Breast epithelium (tissue), 3 donors: Measurements from ENCODE around the gene CDH4.

Experiments
- CTCF ChIP-seq, 3 donors: fragments of 450-650 bp; IDR thresholded peaks; one replicate each; pipeline ENCODE4 v1.5.1; 2016 to 2017; ENCODE audit warnings: antibody characterized with exemption in 3 of 3, mild to moderate bottlenecking in 3 of 3, moderate library complexity in 3 of 3
- POLR2A ChIP-seq: fragments of 450-650 bp; IDR thresholded peaks from one replicate; pipeline ENCODE4 v1.6.1; 2016; ENCODE audit warnings: antibody characterized with exemption, mild to moderate bottlenecking, moderate library complexity
- POLR2AphosphoS5 ChIP-seq, 3 donors: sonication (generic); formaldehyde crosslinking; IDR thresholded peaks; one replicate each; pipeline ENCODE4 v1.6.1; 2017; ENCODE audit warnings: antibody characterized with exemption in 3 of 3

GRCh38 chr20:61872371-61872900 lies 620.4 kb downstream of the CDH4 start:
- TF ChIP-seq CTCF (IDR thresholded peaks at IDR 0.05) = no peak
- TF ChIP-seq POLR2A = no peak
- TF ChIP-seq POLR2AphosphoS5 (IDR thresholded peaks at IDR 0.05) = no peak
